Body of pancreas (tissue), 4 donors: Measurements from ENCODE around the gene SPRN.

ENCODE experiments used
- CTCF ChIP-seq, 7 experiments: fragments of 450-650 bp in 4 of 7; fragments of 200-600 bp in 3 of 7; sonication (generic) in 3 of 7; IDR thresholded peaks; one replicate each; pipeline ENCODE4 v1.5.1; 2016 to 2019; ENCODE audit warnings: antibody characterized with exemption in 7 of 7
- POLR2A ChIP-seq, 3 donors: fragments of 450-650 bp; IDR thresholded peaks; one replicate each; pipeline ENCODE4 v1.6.1; 2016; ENCODE audit warnings: antibody characterized with exemption in 3 of 3, mild to moderate bottlenecking in 2 of 3

GRCh38 chr10:133471300-133472109 is 47.1 kb upstream of the SPRN start:
- TF ChIP-seq CTCF (IDR thresholded peaks at IDR 0.05): no peak
- no peak for TF ChIP-seq POLR2A (IDR thresholded peaks at IDR 0.05)
